ENCODE data around the gene KCNJ14.
A peak's percentile ranks its signal among the peaks of the same experiment; 100 is the strongest.

The KCNJ14 gene

GRCh38 chr19:48469289-48469881, 14.0 kb downstream of the KCNJ14 start, which contains the start of gene CYTH2:
Gene CYTH2 (plus strand): TSS chr19:48469369. CDS start chr19:48469508, 139 bp downstream.
- peak within 1 kb of the TSS; percentile 67 for H3K4me3 ChIP-seq (ENCODE audit: control insufficient read depth, low read depth, low read length)
- DNase-seq (ENCODE audit: low read depth) = peak; percentile 37
- TF ChIP-seq CTCF (IDR thresholded peaks at IDR 0.05; ENCODE audit: control insufficient read depth, insufficient read depth, low read depth, low read length, missing control alignments) = no peak

GRCh38 chr19:48469934-48470680, 14.7 kb downstream of the KCNJ14 start:
- peak overlapping the region; percentile 67 for H3K4me3 ChIP-seq (ENCODE audit: control insufficient read depth, low read depth, low read length)
- TF ChIP-seq CTCF (IDR thresholded peaks at IDR 0.05; ENCODE audit: control insufficient read depth, insufficient read depth, low read depth, low read length, missing control alignments) = no peak

GRCh38 chr19:48470856-48471255, 15.5 kb downstream of the KCNJ14 start:
- no peak overlapping the region for H3K4me3 ChIP-seq (ENCODE audit: control insufficient read depth, low read depth, low read length)
- DNase-seq (ENCODE audit: low read depth) = no peak
- no peak for TF ChIP-seq CTCF (IDR thresholded peaks at IDR 0.05; ENCODE audit: control insufficient read depth, insufficient read depth, low read depth, low read length, missing control alignments)

More at GRCh38 chr19:48469934-48470680, 14.7 kb downstream of the KCNJ14 start:
- no peak for DNase-seq (ENCODE audit: low read depth)

GRCh38 chr19:48471836-48472235, 16.5 kb downstream of the KCNJ14 start:
- TF ChIP-seq CTCF (IDR thresholded peaks at IDR 0.05; ENCODE audit: control insufficient read depth, insufficient read depth, low read depth, low read length, missing control alignments) = no peak
- no peak for DNase-seq (ENCODE audit: low read depth)
- H3K4me3 ChIP-seq (ENCODE audit: control insufficient read depth, low read depth, low read length) = no peak overlapping the region

- no peak for TF ChIP-seq CTCF (IDR thresholded peaks at IDR 0.05; ENCODE audit: control insufficient read depth, insufficient read depth, low read depth, low read length, missing control alignments)
- no peak for DNase-seq (ENCODE audit: low read depth)
- H3K4me3 ChIP-seq (ENCODE audit: control insufficient read depth, low read depth, low read length) = no peak overlapping the region
These were observed 18.0 kb downstream of the KCNJ14 start for GRCh38 chr19:48473161-48473966.

GRCh38 chr19:48474084-48474592, 18.8 kb downstream of the KCNJ14 start:
- H3K4me3 ChIP-seq (ENCODE audit: control insufficient read depth, low read depth, low read length) = no peak overlapping the region
- no peak for TF ChIP-seq CTCF (IDR thresholded peaks at IDR 0.05; ENCODE audit: control insufficient read depth, insufficient read depth, low read depth, low read length, missing control alignments)
- DNase-seq (ENCODE audit: low read depth) = no peak
